Psoas muscle (tissue), 8 donors: Measurements from ENCODE around the gene KLRC2. TPM values are rescaled to one million over a fixed set of nuclear protein-coding genes. Genes with fewer than 3 reads are reported as not detected.
"Not testable (repeated sequence)": the region's sequence is repeated elsewhere in the genome, so short reads cannot be mapped to it uniquely, and the experiment has no call there.

Source experiments
- ATAC-seq, 4 donors: fragments of 200-7000 bp; cut with Tn5 transposase; one replicate each; pipeline ENCODE4 v1.9.1; 2020; ENCODE audit warnings: moderate library complexity in 3 of 4, mild to moderate bottlenecking in 2 of 4
- DNase-seq, 2 donors: peaks; one replicate each; pipeline ENCODE4 v3.0.0-alpha.2; 2020
- H3K27ac ChIP-seq: fragments of 200-600 bp; one replicate; pipeline ENCODE4 v1.8.0; 2022
- H3K27me3 ChIP-seq, 3 donors: fragments of 200-600 bp in 1 of 3; one replicate each; pipeline versions ENCODE4 v1.6.1 to v1.8.0; 2013 to 2022; ENCODE audit warnings: low read length in 2 of 3, mild to moderate bottlenecking in 2 of 3, moderate library complexity in 1 of 3; ENCODE audit not compliant: insufficient read depth in 3 of 3
- H3K36me3 ChIP-seq, 2 donors: fragments of 200-600 bp in 1 of 2; one replicate each; pipeline versions ENCODE4 v1.6.1 to v1.8.0; 2013 to 2022; ENCODE audit warnings: low read depth in 1 of 2, mild to moderate bottlenecking in 1 of 2, moderate library complexity in 1 of 2; ENCODE audit not compliant: insufficient read depth in 1 of 2
- H3K4me1 ChIP-seq: fragments of 200-600 bp; one replicate; pipeline ENCODE4 v1.8.0; 2022
- H3K4me3 ChIP-seq: fragments of 200-600 bp; one replicate; pipeline ENCODE4 v1.8.0; 2022; ENCODE audit warnings: mild to moderate bottlenecking
- H3K9me3 ChIP-seq: fragments of 200-600 bp; one replicate; pipeline ENCODE4 v1.8.0; 2022
- WGBS, 3 donors: extraction: QIAGEN DNeasy Blood & Tissue Kit; methylation state at CpG; one replicate each; pipeline versions ENCODE4 v1.1.6 to v1.1.7; 2013; 5-methylcytosine and 5-hydroxymethylcytosine counted together
- intact Hi-C, 2 donors: fragments of 100-400 bp; cut with DNase I; formaldehyde crosslinking; loops; one replicate each; pipeline versions ENCODE4 v1.11.0 to v1.14.2; 2022
- polyA plus RNA-seq, 3 donors: library from polyadenylated mRNA; stranded (reverse); fragments of 200-250 nt; gene quantifications; one replicate each; pipeline ENCODE4 v1.2.3, GENCODE V29; 2013
- total RNA-seq, 4 donors: library from RNA; stranded (reverse); fragmentation: NEBNext Ultra II Directional in 2 of 4; extraction: Animal tissue kit (Norgen Biotek cat#: 25700) in 2 of 4; gene quantifications; one replicate each; pipeline versions ENCODE4 v1.2.1 to v1.2.4, GENCODE V29; 2021 to 2023
- TF ChIP-seq, protein P1 (sequence below): fragments of 200-600 bp; IDR thresholded peaks from one replicate; pipeline ENCODE4 v1.8.0; 2022; ENCODE audit warnings: antibody characterized with exemption
- donor health status: healthy with polysubstance abuse.
- donor health status: DM: no; HTN: no; CAD: no; lungs with moderate emphysema.
- donor health status: Bipolar disorder and iron deficiency.
- donor health status: healthy.
- donor health status: DM: yes; HTN: yes; CAD: no.
- donor health status: DM: no; HTN: no; CAD: no.
- donor health status: DM: no; HTN: no; CAD: no.
- donor health status: DM: yes; HTN: yes; CAD: no.

KLRC2 gene
- total and polyA plus RNA-seq, 7 donors, result not detected

DNA sequence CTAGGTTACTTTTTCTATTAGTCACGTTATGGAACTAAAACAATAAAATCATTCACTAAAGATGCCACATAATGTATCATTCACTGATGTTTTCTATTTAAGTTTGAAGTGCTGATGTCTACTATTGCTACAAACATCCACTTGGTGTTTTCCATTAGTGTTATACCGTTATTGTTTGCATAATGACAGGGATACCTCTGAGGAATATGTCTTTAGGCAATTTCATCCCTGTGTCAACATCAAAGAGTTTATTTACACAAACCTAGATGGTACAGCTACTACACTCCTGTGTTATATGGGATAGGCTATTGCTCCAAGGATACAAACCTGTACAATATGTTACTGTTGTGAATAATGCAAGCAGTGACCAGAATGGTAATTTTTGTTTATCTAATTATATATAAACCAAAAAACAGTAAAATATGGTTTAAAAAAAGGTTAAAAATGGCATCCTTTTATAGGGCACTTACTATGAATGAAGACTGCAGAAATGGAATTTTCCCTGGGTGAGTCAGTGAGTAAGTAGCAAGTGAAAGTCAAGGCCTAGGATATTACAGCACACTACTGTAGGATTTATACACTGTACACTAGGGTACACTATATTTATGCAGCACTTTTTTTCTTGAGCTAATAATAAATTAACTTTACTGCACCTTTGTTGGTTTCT lies 3.9 kb upstream of the KLRC2 start:
- WGBS, 3 donors, result 67 to 92% (median 74%) methylated on average over 1 to 2 of the region's 2 CpGs
- H3K27me3 ChIP-seq, intact Hi-C loops, H3K4me3 ChIP-seq, ATAC-seq, H3K36me3 ChIP-seq, H3K9me3 ChIP-seq, DNase-seq, H3K4me1 ChIP-seq, H3K27ac ChIP-seq: not testable (repeated sequence)

DNA sequence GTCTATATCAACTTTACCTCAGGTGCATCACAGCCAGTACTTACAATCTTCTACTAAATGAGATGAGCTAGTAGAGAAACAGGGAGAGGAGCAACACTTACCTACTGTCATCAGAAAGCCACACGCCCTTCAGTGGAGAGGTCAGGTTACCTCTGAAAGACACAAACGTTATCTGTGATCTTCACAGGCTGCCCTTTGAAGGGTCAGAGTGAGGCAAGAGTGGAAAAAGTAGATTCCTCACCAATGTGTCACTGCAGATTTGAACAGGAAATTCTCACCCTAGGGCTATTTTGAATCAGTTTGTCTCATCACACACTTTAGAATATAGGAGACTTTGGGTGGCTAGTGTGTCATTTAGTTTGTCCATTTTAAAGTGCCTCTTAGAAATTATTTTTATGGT lies 1.8 kb upstream of the KLRC2 start:
- not testable (repeated sequence) for H3K27me3 ChIP-seq, DNase-seq

DNA sequence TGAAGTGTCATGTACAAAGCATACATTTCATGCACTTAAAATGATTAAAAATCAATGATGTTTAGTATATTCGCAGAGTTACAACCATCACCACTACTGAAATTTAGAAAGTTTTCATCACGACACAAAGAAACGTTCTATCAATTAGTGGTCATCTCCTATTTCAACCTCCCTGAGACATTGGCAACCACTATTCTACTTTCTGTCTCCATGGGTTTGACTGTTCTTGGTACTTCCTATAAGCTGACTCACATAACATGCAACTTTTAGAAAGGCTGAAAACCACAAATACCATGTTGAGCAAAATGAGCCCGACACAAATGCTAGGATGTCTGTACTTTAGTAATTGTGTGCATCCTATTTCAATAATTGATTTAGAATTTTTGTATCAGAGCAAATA lies 5.2 kb downstream of the KLRC2 start:
- H3K27ac ChIP-seq, intact Hi-C loops, H3K27me3 ChIP-seq, H3K4me3 ChIP-seq, ATAC-seq, H3K4me1 ChIP-seq, H3K36me3 ChIP-seq, H3K9me3 ChIP-seq, DNase-seq: not testable (repeated sequence)
- 71 to 81% (median 78%) methylated on average over 4 of the region's 4 CpGs for WGBS, 3 donors

More for the DNA sequence above, 1.8 kb upstream of the KLRC2 start:
- H3K4me1 ChIP-seq, intact Hi-C loops, ATAC-seq, H3K27ac ChIP-seq, H3K9me3 ChIP-seq, H3K36me3 ChIP-seq, H3K4me3 ChIP-seq: not testable (repeated sequence)
- 0% methylated on average over 1 of the region's 2 CpGs for WGBS, 3 donors

DNA sequence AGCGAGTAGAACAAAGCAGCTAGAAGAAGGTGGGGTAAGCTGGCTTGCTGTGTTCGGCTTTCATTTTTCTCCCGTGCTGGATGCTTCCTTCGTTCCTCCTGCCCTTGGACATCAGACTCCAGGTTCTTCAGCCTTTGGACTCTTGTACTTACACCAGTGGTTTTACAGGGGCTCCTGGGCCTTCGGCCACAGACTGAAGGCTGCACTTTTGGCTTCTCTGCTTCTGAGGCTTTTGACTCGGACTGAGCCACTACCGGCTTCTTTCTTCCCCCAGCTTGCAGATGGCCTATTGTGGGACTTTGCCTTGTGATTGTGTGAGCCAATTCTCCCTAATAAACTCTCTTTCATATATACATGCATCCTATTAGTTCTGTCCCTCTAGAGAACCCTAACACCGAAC lies 9.9 kb downstream of the KLRC2 start:
- DNase-seq, H3K27ac ChIP-seq, H3K9me3 ChIP-seq, H3K36me3 ChIP-seq, H3K4me1 ChIP-seq, ATAC-seq, H3K27me3 ChIP-seq, H3K4me3 ChIP-seq, intact Hi-C loops: not testable (repeated sequence)
- 76 to 86% (median 84%) methylated on average over 8 of the region's 8 CpGs for WGBS, 3 donors

DNA sequence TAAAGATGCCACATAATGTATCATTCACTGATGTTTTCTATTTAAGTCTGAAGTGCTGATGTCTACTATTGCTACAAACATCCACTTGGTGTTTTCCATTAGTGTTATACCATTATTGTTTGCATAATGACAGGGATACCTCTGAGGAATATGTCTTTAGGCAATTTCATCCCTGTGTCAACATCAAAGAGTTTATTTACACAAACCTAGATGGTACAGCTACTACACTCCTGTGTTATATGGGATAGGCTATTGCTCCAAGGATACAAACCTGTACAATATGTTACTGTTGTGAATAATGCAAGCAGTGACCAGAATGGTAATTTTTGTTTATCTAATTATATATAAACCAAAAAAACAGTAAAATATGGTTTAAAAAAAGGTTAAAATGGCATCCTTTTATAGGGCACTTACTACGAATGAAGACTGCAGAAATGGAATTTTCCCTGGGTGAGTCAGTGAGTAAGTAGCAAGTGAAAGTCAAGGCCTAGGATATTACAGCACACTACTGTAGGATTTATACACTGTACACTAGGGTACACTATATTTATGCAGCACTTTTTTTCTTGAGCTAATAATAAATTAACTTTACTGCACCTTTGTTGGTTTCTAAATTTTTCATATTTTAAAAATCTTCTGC lies 11.4 kb downstream of the KLRC2 start:
- H3K4me3 ChIP-seq, H3K9me3 ChIP-seq, ATAC-seq, H3K27ac ChIP-seq, H3K27me3 ChIP-seq, H3K4me1 ChIP-seq, DNase-seq, intact Hi-C loops, H3K36me3 ChIP-seq: not testable (repeated sequence)
- 64 to 83% (median 75%) methylated on average over 1 of the region's 1 CpG for WGBS, 3 donors

DNA sequence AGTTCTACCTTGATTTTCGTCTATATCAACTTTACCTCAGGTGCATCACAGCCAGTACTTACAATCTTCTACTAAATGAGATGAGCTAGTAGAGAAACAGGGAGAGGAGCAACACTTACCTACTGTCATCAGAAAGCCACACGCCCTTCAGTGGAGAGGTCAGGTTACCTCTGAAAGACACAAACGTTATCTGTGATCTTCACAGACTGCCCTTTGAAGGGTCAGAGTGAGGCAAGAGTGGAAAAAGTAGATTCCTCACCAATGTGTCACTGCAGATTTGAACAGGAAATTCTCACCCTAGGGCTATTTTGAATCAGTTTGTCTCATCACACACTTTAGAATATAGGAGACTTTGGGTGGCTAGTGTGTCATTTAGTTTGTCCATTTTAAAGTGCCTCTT lies 13.7 kb downstream of the KLRC2 start:
- H3K27me3 ChIP-seq, H3K27ac ChIP-seq, DNase-seq, H3K4me1 ChIP-seq, H3K36me3 ChIP-seq, H3K9me3 ChIP-seq, H3K4me3 ChIP-seq, intact Hi-C loops, ATAC-seq: not testable (repeated sequence)
- WGBS, 3 donors, result 11 to 36% (median 33%) methylated on average over 1 to 2 of the region's 3 CpGs

DNA sequence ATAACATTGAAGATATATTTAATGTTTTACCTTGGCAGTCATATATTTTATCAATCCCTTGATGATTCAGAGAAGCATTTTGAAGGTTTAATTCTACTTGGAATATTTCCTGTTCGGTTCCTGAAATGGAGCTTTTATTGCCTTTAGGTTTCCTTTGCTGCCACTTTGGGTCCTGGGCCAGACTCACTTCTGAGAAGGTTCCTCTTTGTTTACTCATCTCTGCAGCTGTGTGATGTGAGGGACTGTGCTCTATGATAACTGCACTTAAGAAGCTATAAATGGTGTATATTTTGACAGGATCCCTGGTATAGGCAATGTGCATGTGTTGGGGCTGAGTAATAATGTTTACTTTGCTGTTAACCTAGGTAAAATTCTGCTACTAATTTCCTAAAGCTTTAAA lies 15.5 kb downstream of the KLRC2 start, which contains the start of gene KLRC3:
KLRC3 (minus strand) TSS at position 262 of the 400 bp plus-strand sequence; CDS start at position 217, 45 bp downstream.
- H3K36me3 ChIP-seq, H3K27ac ChIP-seq, intact Hi-C loops, DNase-seq, H3K9me3 ChIP-seq, H3K27me3 ChIP-seq, ATAC-seq, H3K4me3 ChIP-seq, H3K4me1 ChIP-seq: not testable (repeated sequence)
- 40 to 52% (median 48%) methylated on average over 1 of the region's 1 CpG for WGBS, 3 donors

DNA sequence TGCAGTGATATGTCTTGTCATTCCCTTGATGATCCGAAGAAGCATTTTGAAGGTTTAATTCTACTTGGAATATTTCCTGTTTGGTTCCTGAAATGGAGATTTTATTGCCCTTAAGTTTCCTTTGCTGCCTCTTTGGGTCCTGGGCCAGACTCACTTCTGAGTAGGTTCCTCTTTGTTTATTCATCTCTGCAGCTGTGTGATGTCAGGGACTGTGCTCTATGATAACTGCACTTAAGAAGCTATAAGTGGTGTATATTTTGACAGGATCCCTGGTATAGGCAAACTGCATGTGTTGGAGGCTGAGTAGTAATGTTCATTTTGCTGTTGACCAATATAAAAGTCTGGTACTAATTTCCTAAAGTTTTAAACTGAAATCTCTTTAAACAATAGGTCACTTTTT lies 26.4 kb downstream of the KLRC2 start, which contains the start of gene KLRC4:
KLRC4 (minus strand) TSS at position 366 of the 400 bp plus-strand sequence; CDS start at position 184, 182 bp downstream.
- DNase-seq, result no peak
- peaks cover 11% of the 10 kb centered on the region for H3K9me3 ChIP-seq
- no peaks in the 10 kb centered on the region for H3K4me1 ChIP-seq
- no peaks in the 10 kb centered on the region for H3K36me3 ChIP-seq
- TF ChIP-seq, protein P1, sequence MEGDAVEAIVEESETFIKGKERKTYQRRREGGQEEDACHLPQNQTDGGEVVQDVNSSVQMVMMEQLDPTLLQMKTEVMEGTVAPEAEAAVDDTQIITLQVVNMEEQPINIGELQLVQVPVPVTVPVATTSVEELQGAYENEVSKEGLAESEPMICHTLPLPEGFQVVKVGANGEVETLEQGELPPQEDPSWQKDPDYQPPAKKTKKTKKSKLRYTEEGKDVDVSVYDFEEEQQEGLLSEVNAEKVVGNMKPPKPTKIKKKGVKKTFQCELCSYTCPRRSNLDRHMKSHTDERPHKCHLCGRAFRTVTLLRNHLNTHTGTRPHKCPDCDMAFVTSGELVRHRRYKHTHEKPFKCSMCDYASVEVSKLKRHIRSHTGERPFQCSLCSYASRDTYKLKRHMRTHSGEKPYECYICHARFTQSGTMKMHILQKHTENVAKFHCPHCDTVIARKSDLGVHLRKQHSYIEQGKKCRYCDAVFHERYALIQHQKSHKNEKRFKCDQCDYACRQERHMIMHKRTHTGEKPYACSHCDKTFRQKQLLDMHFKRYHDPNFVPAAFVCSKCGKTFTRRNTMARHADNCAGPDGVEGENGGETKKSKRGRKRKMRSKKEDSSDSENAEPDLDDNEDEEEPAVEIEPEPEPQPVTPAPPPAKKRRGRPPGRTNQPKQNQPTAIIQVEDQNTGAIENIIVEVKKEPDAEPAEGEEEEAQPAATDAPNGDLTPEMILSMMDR, result no peak
- no peak for ATAC-seq
- H3K4me3 ChIP-seq, result no peak within 1 kb of the TSS
- no peaks in the 10 kb centered on the region for H3K27me3 ChIP-seq
- no peak within 1 kb of the TSS for H3K27ac ChIP-seq
- 0 to 70% (median 59%) methylated on average over 1 of the region's 1 CpG for WGBS, 3 donors
- intact Hi-C loops, result no loop called here
